Stimulated activated CD4-positive, alpha-beta T cell treated with anti-CD3 and anti-CD28 coated beads, Interleukin-1b, Interleukin-23, amount 100 ng/mL, for 48 hours (primary cell): ENCODE results near the gene IFT27.
"Not testable (repeated sequence)": the region's sequence is repeated elsewhere in the genome, so short reads cannot be mapped to it uniquely, and the experiment has no call there.

ENCODE experiments used
- DNase-seq: peaks from one replicate; pipeline ENCODE4 v3.0.0-alpha.2; 2020

Gene IFT27

DNA sequence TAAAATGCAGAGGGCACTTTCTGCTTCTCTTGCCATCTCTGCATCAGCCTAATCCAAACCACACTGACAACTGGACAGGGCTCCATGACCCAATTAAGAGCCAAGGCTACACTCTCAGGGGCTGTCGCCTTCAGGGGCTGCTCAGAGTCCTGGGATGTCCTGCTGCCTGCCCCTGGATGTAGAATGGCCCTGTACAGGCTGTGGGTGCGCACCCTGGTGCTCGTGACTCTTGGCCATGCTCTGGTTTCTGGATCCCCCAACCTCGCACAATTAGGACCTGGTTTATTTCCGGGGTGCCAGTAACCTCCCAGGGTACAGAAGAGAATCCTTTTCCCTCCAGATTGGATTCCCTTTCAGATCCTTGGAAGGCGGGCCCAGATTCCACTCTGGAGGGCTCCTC is 11.3 kb downstream of the IFT27 start:
- no peak for DNase-seq

DNA sequence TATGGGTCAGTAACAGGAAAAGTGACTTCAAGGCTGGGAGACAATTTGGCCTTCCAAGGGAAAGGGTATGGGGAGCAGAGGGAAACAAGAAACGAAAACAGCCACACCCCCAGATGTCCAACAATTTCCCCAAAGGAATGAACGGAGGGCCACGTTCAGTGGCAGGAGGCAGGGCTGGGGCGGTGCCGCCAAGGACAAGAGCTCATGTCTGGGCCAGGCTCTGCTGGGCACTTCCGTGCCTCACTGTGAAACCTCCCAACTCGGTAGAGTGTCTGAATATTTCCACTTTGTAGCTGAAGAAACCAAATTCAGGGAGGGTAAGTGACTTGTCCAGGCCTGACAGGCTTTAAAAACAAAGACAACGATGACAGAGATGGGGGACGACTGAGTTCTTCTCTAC is 11.9 kb downstream of the IFT27 start:
- no peak for DNase-seq

DNA sequence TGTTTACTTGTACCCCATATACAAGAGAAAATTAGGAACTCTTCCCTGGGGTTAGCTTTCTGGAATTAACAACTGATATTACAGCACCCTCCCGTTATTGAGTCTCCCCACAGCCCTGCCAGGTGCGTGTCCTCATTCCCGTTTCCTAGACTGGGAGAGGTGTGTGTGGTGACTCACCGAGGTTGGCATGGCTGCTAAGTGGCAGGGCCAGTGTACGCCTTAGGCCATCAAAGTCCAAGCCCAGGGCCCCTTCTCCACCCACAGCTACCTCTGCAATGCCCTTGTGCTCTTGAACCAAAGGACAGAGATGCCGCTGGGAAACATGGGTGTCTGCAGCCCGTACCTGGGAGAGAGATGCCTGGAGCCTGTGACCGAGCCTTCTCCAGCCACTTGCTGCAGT is 12.3 kb downstream of the IFT27 start:
- DNase-seq = no peak

DNA sequence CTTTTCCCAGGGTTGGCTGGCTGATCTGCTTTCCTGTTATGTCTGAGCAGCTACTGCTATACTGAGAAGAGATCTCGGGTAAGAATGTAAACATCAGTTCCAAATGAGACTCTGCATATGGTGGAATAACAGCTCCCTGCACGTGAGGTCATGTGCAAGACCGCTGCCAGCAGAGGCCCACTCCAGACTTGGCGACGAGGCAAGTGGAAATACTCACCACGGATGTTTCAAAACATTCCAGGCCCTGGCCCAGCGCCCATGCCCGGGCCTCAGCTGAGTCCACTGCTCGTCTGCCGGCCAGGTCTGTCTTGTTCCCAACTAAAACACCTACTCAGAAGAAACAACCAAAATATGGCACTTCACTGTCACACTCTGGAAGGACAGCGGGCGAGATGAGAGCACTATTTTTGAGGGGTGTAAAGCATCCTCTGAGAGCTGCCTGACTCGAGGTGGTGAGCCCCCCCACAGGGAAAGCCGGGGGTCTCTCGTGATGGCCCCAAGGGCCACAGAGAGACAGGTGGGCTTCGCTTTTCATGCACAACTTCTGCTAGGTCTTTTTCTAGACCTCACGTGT is 13.1 kb downstream of the IFT27 start:
- DNase-seq = no peak

DNA sequence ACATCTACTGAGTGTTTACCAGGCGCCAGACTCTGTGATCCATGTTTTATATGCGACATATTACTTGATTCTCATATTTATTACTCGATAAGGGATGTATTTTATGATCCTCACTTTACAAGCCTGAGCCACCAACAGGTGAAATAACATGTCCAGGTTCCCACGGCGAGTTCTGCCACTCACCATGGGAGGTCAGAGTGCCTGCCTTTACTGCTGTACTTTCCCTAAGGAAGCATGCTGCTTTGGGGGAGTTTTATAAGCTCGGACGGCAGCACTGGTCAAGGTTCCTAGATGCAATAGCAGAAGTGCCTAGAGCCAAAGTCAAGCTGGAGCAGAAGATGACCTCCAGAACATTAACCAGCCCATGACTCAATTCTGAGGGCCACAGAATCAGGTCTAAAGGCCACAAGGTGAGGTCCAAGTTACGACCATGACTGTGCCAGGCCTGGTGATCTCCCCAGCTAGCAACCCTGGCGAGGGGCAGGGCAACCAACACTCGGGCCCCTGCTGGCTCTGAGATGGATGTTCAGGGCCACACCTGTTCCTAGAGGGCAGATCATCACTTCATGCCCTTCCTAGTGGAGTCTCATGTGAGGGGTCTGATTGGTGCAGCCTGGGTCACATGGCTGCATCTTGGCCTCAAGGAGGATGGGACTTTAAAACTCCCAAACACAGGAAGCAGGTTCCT is 14.2 kb downstream of the IFT27 start:
- DNase-seq = no peak

DNA sequence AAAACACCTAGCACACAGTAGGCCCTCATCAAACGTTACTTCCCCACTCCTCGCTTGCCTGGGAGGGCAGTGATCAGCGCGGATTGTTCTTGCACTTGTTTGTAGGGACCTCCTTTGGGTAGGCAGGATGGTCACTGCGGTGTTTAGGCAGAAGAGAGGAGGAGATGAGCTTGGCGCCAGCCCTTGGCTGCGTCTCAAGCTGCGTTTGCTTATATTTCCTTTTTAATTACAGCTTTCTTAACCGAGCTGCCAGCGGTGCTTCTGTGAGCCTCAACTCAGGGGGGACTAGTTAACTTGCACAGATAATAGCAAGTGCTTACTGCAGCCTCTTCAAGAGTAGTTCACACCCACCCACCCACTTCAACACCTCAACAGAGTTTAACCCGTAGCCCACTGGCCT is 15.1 kb downstream of the IFT27 start:
- no peak for DNase-seq

DNA sequence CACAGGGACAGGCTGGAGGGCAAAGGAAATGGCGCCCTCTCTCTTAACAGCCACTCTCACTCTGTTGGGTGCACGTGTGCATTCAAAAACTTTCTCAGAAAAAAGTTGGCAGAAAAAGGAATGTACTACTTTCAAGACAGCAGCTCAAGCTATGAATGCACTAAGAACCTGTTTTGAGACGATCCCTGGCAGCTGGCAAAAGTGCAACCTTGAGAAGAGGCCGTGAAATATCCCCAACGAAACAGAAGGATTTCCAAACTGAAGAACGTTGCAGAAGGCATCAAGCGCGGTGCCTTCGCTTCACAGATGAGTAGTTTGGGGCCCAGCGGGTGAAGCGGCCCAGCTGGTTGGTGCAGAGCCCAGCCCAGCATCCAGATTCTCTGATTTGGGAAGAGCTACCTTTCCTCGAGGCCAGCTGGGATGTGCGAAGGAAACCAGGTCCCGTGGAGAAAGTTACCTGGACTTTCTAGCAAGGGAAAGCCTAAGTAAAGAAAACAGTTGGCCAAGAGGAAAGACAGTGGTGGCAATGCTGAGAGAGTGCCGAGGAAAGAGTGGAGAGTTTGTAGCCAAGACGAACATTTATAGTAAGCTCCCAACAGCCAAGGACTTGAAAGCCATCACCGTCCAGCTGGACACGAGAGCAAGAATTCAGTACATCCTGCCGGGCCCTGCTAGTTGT is 16.3 kb downstream of the IFT27 start:
- no peak for DNase-seq

DNA sequence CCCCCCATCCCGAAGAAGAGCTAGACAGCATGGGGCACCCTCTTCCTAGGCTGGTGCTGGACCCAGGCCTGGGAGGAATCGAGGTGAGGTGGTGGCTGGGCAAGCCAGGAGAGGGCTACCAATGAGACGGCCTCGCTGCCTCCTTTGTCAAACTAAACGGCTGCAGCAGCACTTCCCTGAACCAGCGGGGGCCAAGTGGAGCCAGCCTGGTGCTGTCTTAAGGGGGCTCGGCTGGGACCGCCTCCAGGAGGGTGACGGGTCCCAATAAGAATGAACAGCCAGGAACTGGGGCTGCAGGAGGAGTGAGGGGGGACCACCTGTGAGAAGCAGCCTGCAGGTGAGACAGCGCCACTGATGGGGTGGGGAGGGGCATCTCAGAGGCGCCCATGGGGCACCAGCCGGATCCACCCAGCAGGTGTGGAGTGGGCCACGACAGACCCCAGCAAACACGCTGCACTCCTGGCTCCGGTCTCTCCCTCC is 17.1 kb downstream of the IFT27 start:
- no peak for DNase-seq

DNA sequence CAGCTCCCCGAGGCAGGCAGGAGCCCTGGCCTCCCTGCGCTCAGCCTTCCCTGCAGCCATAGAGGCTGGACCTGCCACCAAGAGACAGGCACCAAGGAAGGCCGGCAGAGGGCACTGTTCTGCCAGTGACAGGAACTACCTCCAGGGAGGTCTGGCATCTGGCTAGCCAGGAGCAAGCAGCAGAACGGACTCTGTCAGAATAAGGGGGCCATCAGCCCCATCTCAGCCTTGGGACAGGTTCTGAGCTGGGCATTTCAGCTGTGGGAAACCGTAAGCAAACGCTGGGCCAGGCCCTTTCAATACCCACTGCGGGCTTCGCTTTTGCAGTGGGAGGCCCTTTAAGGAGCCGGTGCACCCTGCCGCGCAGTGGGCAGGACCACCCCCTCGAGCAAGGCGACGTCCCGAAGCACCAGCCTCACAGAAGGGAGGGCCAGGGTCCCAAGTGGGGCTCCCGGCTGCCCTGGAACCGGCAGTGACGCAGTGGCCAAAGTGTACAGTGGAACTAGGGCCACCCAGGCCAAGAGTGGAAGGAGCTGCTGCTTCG is 18.2 kb downstream of the IFT27 start:
- DNase-seq = peak; percentile 72

DNA sequence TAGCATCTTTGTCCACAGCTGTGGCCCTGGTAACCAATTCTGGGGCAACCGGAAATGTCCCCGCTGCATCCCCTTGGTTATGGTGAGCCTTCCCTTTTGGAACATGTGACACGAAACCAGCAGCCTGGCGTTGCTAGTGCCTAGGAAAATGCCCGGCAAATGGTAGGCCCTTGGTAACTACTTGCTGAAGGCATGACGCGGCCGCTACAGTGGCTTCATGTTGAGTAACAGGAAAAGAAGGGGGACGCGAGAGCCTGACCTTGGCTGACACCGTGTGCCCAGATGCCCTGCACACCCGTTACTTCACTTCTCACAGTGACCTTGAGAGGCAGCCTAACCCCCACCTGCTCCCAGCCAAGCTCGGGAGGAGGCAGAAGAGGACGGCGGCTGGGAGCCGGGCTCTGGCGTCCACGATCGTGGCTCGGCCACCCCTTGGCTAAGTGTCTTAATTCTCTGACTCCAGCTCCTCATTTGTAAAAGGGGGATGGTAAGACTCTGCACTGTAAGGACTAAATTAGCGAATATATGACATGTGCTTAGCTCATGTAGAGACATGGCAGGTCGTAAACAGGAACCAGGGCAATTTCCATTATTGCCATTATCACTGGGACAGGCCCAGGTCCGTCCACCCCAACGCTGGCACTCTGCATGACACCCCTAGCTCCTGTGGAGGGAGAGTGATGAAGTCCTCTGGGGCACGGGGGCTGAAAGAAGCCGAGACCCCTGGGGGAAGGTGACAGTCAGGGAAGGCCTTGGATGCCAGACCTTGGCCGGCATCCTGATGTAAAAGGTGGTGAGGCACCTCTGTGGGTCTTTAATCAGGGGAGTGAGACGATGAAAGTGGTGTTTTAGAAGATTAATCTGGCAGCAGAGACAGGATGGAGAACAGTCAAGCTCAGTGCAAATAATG is 18.9 kb downstream of the IFT27 start:
- DNase-seq = no peak

DNA sequence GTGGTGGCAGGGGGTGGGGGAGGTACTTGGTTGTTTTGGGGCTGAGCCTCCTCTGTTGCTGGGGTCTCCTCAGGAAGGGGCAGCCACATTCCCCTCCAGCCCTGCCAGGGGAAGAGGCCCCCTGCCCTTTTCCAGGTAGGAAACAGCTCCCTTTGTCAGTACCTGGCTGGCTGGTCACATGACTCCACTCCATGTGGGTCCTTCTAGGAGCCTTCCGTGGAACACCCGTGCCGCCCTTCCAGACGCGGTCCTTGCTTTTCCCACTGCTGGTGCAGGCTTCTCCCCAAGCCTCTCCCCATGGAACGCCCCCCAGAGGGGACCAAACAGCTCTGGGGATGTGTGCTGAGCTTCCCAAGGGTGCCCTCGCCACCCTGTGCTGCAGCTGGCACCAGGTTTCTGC is 19.9 kb downstream of the IFT27 start:
- no peak for DNase-seq

DNA sequence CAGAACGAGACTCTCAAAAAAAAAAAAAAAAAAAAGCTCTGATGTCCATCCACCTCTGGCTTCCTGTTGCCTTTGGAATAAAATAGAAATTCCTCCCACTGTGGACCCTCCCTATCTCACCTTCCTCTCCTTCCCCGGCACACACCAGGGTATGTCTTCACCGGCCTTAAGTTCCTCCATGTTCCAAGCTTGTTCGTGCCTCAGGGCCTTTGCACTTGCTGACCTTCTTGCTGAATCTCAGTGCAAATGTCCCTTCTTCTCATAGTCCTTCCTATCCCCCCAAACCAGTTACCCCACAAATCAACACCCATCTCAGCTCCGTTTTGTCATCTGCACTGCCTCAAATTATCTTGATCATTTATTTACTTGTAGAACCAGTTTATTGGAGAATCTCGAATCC is 20.6 kb downstream of the IFT27 start:
- no peak for DNase-seq

DNA sequence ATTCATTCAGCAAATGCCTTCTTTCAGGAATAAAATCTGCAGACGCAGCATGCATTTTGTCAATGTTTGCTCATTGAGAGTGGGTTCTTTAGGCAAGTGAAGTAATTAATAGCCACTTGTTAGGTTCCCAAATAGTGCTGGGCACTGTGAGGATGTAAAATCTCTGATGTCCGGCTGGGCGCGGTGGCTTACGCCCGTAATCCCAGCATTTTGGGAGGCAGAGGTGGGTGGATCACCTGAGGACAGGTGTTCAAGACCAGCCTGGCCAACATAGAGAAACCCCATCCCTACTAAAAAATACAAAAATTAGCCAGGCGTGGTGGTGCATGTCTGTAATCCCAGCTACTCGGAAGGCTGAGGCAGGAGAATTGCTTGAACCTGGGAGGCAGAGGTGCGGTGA is 21.0 kb downstream of the IFT27 start:
- not testable (repeated sequence) for DNase-seq

DNA sequence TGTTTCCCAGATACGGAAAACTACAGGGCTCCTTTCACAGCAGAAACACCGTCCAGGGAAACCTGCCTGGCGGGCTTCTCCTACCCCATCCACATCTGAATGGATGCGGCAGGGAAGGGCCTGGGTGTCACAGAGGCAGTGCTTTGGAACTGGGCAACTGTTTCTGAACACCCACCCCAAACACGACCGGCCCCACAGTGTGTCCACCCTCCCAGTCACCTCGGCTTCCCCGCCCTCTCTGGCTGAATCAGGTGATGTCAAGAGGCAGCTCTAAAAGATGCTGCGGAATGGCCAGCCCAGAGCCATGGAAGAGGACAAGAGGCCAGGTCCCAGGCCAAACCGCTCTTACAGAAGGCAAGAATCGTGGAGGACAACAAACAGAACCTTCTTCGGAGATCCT is 22.0 kb downstream of the IFT27 start:
- no peak for DNase-seq

DNA sequence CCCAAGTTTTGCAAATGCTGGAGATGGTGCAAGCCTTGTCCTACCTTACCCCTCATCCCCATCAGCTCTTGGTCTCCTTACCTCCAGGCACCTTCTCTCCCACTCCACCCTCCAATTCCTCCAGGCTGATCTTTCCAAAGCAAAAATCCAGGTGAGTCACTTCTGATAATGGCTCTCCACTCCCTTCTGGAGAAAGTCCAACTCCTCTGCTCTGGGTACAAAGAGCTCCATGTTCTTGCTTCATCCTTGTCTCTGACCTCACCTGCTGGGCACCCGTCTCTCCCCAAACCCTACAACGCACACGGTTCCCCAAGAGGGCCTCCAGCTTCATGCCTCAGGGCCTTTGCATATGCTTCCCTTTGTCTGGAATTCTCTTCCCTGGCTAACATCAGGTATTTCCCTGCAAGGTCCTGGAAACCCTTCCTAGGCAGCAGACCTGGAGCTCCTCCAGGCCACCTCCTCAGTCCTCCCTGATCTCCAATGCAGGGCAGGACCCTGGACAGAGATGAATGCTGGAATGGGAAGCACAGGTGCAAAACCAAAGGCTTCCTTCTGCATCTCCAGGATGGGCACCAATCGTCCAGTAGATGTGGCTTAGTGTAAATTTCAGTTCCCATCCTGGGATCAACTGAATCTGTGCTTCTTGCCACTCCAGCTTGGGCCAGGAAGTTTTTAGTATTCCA is 22.7 kb downstream of the IFT27 start:
- no peak for DNase-seq

DNA sequence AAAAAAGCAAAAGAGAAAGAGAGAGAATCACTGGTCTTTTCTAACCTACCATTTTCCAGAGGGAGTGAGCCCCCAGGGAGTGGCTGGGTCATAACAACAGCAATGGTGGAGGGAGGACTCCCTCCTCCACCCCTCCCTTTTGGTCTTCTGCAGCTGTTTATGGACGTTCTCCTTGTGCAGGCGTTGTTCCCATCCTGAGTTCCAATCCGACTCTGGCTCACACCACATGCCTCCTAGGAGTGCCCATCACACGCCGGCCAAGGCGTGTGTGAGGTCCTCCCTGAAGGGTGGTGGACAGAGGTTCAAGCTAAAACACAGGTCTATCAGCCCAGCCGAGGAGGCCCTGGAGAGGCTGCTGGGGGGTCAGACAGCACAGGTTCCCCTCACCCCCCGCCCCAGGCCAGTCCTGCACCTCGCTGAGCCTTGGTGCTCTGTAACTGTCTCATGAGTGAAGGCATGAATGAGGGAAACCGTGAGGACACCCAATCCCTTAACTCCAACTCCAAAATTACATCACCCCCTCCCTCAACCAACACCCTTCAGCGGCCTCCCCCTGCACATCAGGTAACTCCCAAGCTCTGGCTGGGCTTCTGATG is 29.4 kb downstream of the IFT27 start:
- no peak for DNase-seq

DNA sequence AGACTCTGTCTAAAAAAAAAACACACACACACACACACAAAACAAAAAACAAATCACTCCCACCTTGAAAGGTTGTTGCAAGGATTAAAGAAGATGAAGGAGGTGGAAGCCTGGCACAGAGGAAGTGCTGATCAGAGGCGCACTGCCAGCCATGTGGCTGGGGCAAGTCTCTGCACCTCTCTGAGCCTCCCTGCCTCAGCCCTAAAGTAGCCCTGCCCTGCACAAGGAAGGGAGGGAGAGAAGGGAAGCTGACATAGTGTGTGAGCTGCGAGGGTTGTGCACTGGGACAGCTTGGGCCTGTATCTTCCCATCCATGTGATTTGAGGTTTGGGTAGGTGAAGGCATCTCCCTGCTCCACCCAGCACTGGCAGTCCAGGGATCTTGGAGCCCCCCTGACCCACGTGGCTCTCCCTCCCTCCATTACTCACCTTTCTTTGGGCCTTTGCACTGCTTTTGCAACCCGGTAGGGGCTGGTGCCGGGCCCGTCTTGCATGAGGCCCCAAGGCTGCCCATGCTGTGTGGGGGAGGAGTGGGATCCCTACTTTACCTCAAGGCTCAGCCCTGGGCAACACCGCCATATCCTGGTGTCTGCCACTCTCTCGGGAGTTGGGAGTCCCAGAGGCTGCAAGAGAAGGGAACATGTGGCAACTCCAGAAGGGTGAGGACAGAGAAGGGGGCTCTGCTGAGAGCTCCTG is 30.5 kb downstream of the IFT27 start:
- no peak for DNase-seq

DNA sequence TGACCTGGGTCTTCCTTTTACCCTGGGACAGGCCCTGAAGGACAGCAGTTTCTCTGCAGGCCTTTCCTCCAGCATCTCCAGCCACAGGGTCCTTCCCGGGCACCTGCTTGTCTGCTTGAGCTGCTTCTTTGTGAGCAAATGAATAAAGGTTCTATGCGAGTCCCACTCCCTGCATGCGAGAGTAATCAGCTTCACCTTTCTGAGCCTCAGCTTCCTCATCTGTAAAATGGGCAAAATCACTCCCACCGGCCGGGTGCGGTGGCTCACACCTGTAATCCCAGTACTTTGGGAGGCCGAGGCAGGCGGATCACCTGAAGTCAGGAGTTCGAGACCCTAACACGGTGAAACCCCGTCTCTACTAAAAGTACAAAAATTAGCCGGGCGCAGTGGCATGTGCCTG is 31.1 kb downstream of the IFT27 start:
- no peak for DNase-seq

DNA sequence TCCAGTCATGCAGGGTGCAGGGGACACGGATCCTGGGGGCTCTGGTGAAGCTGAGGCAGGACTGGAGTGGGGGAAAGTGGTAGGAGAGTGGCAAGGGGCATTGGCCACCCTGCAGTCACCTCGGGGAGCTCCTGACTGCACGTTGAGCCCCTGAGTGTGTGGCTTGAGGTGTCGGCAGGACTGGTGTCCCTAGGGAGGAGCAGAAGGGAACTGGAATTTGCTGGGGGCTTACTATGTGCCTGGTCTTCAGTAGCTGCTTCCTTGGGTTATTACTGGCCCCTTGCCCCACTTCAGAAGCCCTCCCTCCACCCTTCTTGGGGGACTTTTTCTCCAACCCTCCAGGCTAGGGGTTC is 31.5 kb downstream of the IFT27 start:
- no peak for DNase-seq

DNA sequence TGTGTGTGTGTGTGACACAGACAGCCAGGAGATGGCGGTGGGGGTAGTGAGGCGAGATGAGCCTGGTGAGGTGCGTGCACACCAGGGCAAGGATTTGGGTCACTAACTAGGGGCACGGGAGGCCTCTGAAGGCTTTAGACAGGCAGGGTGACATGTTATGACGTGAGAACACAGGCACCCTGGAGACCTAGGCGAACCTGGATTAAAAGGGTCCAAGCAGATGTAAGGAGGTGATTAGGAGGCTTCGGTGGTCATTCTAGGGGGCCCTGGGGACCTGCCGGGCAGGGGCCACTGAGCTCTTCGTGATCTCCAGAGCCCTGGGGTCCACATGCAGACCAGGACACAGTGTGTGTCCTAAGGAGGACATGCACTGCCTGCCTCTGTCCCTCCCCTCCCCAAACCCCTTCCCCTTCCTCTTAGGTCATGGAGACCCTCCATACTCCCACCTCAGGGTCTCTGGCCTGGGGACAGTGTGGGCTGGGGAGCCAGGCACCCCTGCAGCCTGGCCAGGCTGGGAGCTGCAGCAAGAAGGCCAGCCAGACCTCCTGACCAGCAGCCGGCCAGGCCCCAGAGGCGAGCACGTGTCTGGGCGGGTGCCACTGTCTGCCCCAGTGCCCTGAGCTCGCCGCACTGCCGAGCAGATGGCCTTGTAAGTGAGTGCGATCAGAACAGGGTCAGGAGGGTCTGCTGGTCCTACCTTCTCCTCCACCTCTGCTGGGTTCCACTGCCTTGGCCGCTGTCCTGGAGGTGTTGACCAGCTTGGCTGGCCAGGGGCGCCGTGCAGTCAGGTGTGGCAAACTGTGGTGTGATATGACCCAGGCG is 32.1 kb downstream of the IFT27 start:
- no peak for DNase-seq

DNA sequence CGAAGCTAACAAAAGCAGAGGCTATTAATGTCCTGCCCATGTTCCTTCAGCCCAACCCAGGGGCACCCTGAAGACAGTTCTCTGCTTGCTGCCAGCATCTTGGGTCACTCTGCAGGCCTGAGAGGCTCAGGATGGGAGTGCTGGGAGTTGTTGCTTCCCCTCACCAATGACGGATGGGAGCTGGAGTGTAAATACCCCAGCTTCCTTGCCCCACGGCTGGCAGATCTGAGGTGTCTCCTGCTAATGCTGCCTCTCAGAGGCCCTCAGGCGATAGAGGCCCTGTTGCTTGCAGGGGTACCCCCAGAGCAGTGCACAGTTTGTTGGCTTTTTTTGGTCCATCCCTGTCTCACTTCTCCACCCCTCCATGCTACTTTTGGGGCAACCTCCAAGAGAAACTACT is 32.9 kb downstream of the IFT27 start:
- DNase-seq = no peak
